WTC11 (cell line): ENCODE measurements around the gene CAMTA1.
"Not testable (repeated sequence)": the region's sequence is repeated elsewhere in the genome, so short reads cannot be mapped to it uniquely, and the experiment has no call there.

Experiments
- ATF6 ChIP-seq: sonication (generic); formaldehyde crosslinking; IDR thresholded peaks from 2 replicates; pipeline ENCODE4 v1.8.1; 2023; ENCODE audit warnings: mild to moderate bottlenecking, missing genetic modification reagents
- CTCF ChIP-seq: fragments of 200-600 bp; IDR thresholded peaks from 2 replicates; pipeline ENCODE4 v1.8.0; 2022; ENCODE audit warnings: antibody characterized with exemption
- E2F1 ChIP-seq: sonication (generic); formaldehyde crosslinking; IDR thresholded peaks from 2 replicates; pipeline ENCODE4 v1.8.0; 2022; ENCODE audit warnings: mild to moderate bottlenecking, missing genetic modification reagents
- EMX1 ChIP-seq: fragments of 250-450 bp; sonication (Bioruptor Pico); IDR thresholded peaks from 2 replicates; pipeline ENCODE4 v1.8.0; 2021; ENCODE audit warnings: mild to moderate bottlenecking
- FOXJ3 ChIP-seq: sonication (generic); formaldehyde crosslinking; IDR thresholded peaks from 2 replicates; pipeline ENCODE4 v1.9.0; 2021; ENCODE audit warnings: missing genetic modification reagents, mild to moderate bottlenecking, borderline replicate concordance
- FOXP1 ChIP-seq: sonication (generic); formaldehyde crosslinking; IDR thresholded peaks from 2 replicates; pipeline ENCODE4 v1.8.0; 2022; ENCODE audit warnings: missing genetic modification reagents, mild to moderate bottlenecking, moderate library complexity, borderline replicate concordance
- NR3C1 ChIP-seq: sonication (generic); formaldehyde crosslinking; conservative IDR thresholded peaks from 2 replicates; pipeline ENCODE4 v1.8.1; 2023; ENCODE audit warnings: low read depth, mild to moderate bottlenecking, missing genetic modification reagents

- not testable (repeated sequence) for TF ChIP-seq FOXJ3 (CRISPR knock-in tag); ATF6; EMX1 (CRISPR knock-in tag); CTCF; FOXP1 (CRISPR knock-in tag); NR3C1 (CRISPR knock-in tag); E2F1 (CRISPR knock-in tag)
These were observed 60.5 kb downstream of the CAMTA1 start for GRCh38 chr1:6845786-6846185.
